HFFc6 (cell line): Measurements from ENCODE around the gene TMEM51. TPM values are rescaled to one million over a fixed set of nuclear protein-coding genes. Genes with fewer than 3 reads are reported as not detected.

Experiments
- DNase-seq: peaks from one replicate; pipeline ENCODE4 v3.0.0-alpha.2; 2018
- H3K27ac Mint-ChIP-seq: 2 replicates; pipeline ENCODE4 v1.8.0; 2020; ENCODE audit warnings: mild to moderate bottlenecking, mixed read lengths
- H3K27me3 Mint-ChIP-seq: 2 replicates; pipeline ENCODE4 v1.8.0; 2021; ENCODE audit warnings: mild to moderate bottlenecking, moderate library complexity, mixed read lengths; ENCODE audit not compliant: insufficient read depth
- H3K36me3 Mint-ChIP-seq: 2 replicates; pipeline ENCODE4 v1.8.0; 2021; ENCODE audit warnings: low read depth, mixed read lengths
- H3K4me1 Mint-ChIP-seq: 2 replicates; pipeline ENCODE4 v1.8.0; 2020; ENCODE audit warnings: low read depth, mixed read lengths
- H3K4me3 Mint-ChIP-seq: 2 replicates; pipeline ENCODE4 v1.8.0; 2020; ENCODE audit warnings: mild to moderate bottlenecking, moderate library complexity, mixed read lengths
- H3K9me3 Mint-ChIP-seq: 2 replicates; pipeline ENCODE4 v1.8.0; 2020; ENCODE audit warnings: mild to moderate bottlenecking, mixed read lengths
- CTCF ChIP-seq: fragments of 200-600 bp; sonication (generic); IDR thresholded peaks from 2 replicates; pipeline ENCODE4 v1.5.0; 2021; ENCODE audit warnings: antibody characterized with exemption, mild to moderate bottlenecking
- total RNA-seq, 6 experiments: library from RNA; stranded (reverse); fragmentation: NEBNext Ultra II Directional; extraction: Animal tissue kit (Norgen Biotek cat#: 25700); gene quantifications; 2 replicates in 1 of 6; 3 replicates in 5 of 6; pipeline ENCODE4 v1.2.3, GENCODE V29; 2021

Gene TMEM51
- total RNA-seq, 6 experiments from 2014 or later, result 4.8 to 6.8 (median 6.6) TPM

DNA sequence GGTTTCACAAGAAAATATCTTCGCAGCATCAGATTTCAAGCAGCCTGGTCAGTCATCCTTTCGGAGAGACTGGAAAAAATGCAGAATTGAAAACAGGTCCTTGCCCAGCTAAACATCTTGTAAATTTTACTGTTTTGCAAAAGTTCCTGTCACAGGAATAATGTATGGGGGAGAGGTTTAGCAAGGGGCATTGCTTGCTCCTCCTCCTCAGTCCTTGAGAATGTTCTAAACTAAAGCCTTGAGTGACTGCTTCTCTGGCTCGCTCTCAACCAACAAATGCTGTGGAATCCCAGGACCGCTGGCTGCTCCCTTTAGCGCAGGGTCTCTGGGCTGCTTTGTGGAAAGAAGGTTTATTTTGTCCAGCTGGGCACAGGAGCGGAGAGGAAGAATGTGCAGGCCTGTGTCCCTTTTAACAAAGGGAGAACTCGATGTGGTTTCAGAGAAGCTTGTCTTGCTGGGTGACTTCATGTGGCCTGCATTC lies 59.8 kb downstream of the TMEM51 start:
- Mint-ChIP-seq H3K4me3 (no peak overlapping the region), H3K27me3 (0 out of 2 replicates have a peak, but pooled peaks cover 1% of the 10 kb centered on the region), H3K4me1 (peaks cover 33% of the 10 kb centered on the region), H3K36me3 (no peaks in the 10 kb centered on the region), H3K27ac (peak overlapping the region; percentile 58; the same call in 1 of the 2 replicates), H3K9me3 (no peaks in the 10 kb centered on the region)
- no peak for TF ChIP-seq CTCF
- no peak for DNase-seq

- Mint-ChIP-seq H3K9me3 (no peaks in the 10 kb centered on the region), H3K4me1 (peaks cover 39% of the 10 kb centered on the region), H3K4me3 (no peak overlapping the region), H3K27ac (no peak overlapping the region; the same call in 1 of the 2 replicates), H3K27me3 (0 out of 2 replicates have a peak, but pooled peaks cover 1% of the 10 kb centered on the region), H3K36me3 (no peaks in the 10 kb centered on the region; the same call in 1 of the 2 replicates)
- peak; percentile 11 for DNase-seq
- TF ChIP-seq CTCF, result no peak
Measured at GRCh38 chr1:15214527-15214926, 61.0 kb downstream of the TMEM51 start.

DNA sequence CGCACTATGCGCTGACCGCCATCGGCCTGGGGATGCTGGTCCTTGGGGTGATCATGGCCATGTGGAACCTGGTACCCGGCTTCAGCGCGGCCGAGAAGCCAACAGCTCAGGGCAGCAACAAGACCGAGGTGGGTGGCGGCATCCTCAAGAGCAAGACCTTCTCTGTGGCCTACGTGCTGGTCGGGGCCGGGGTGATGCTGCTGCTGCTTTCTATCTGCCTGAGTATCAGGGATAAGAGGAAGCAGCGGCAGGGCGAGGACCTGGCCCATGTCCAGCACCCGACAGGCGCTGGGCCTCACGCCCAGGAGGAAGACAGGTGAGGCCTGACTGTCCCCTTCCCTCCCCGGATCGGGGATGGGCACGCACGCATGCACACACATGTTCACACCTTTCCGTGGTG lies 61.6 kb downstream of the TMEM51 start:
- Mint-ChIP-seq H3K36me3 (no peaks in the 10 kb centered on the region; the same call in 1 of the 2 replicates), H3K4me3 (no peak overlapping the region), H3K27me3 (0 out of 2 replicates have a peak, but pooled peaks cover 1% of the 10 kb centered on the region), H3K4me1 (peaks cover 39% of the 10 kb centered on the region), H3K27ac (no peak overlapping the region), H3K9me3 (no peaks in the 10 kb centered on the region)
- no peak for TF ChIP-seq CTCF
- DNase-seq, result no peak

DNA sequence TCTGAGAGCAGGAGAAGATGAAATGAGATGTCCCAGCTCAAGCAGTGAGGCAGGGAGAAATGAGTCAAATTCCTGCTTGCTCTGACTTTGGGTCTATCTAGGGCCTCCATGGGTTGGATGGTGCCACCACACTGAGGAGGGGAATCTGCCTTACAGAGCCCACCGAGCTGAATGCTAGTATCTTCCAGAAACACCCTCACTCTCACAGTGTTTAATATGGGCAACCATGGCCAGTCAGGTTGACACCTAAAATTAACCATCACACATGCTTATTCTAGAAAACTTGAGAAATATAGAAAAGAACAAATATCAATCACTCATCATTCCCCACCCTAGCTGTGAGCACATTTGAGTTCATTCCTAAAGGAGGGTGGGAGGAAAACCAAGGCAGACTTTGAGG lies 64.1 kb downstream of the TMEM51 start:
- H3K9me3 Mint-ChIP-seq, result no peaks in the 10 kb centered on the region
- peaks cover 33% of the 10 kb centered on the region for H3K4me1 Mint-ChIP-seq
- H3K27ac Mint-ChIP-seq, result no peak overlapping the region
- TF ChIP-seq CTCF, result no peak
- no peaks in the 10 kb centered on the region; the same call in 1 of the 2 replicates for H3K36me3 Mint-ChIP-seq
- DNase-seq, result no peak
- H3K27me3 Mint-ChIP-seq, result 0 out of 2 replicates have a peak, but pooled peaks cover 1% of the 10 kb centered on the region
- no peak overlapping the region for H3K4me3 Mint-ChIP-seq

DNA sequence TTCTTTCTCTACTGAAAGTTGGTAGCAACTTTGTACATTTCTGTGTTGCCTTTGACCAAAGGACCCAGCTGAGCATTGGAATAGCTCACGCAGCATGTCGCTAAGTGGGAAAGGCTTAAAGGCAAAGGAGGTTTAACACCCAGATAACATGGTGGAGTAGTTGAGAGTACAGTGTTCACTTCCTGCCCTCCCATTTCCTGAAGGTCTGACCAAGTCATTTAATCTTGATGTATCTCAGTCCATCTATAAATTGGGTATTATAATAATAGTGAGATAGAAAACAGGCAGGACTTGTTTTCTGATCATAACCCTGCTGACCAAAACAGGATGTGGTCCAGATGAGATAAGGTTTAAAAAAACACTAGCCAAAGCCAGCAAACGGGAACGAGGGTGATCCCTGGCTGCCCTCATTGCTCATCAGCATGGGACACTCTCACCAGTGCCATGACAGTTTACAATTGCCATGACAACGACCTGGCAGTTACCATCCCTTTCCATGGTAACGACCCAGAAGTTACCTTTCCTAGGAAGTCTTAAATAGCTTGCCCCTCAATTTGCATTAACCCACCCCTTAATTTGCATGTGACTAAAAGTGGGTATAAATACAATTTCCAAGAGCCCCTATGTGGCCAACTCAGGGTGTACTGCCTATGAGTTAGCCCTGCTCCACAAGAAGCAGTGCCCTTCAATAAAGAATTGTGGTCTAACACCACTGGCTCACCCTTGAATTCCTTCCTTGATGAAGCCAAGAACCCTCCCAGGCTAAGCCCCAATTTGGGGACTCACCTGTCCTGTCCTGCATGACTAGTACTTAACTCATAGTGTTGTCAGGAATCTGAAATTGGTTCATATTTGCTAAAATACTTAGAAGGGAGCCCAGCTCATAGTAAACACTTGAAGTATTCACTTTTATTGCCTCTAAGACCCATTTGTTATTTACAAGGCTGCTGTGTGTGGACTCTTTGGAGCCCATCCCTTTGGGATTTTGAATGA lies 65.0 kb downstream of the TMEM51 start:
- no peak for TF ChIP-seq CTCF
- peaks cover 24% of the 10 kb centered on the region for H3K4me1 Mint-ChIP-seq
- DNase-seq, result peak; percentile 55
- peak overlapping the region; percentile 16; the same call in 1 of the 2 replicates for H3K27ac Mint-ChIP-seq
- peaks cover 1% of the 10 kb centered on the region; the same call in 1 of the 2 replicates for H3K27me3 Mint-ChIP-seq
- H3K4me3 Mint-ChIP-seq, result no peak overlapping the region
- no peaks in the 10 kb centered on the region; the same call in 1 of the 2 replicates for H3K36me3 Mint-ChIP-seq
- no peaks in the 10 kb centered on the region for H3K9me3 Mint-ChIP-seq
